ENCODE results near the gene INAFM1.

GRCh38 chr19:47266401-47266941 is 8.2 kb upstream of the INAFM1 start:
- TF ChIP-seq TAF1 (conservative IDR thresholded peaks at IDR 0.05) (no peak), CTCF (IDR thresholded peaks at IDR 0.05; ENCODE audit: low read depth, low read length, missing input control) (no peak), REST (IDR thresholded peaks at IDR 0.05) (no peak), YY1 (IDR thresholded peaks at IDR 0.05) (no peak), NR2F2 (IDR thresholded peaks at IDR 0.05) (no peak), ATF3 (IDR thresholded peaks at IDR 0.05) (no peak), GABPA (IDR thresholded peaks at IDR 0.05 in 1 of 2, conservative IDR thresholded peaks at IDR 0.05 in 1 of 2) (no peak), JUND (IDR thresholded peaks at IDR 0.05) (no peak), SP1 (IDR thresholded peaks at IDR 0.05) (no peak), RAD21 (IDR thresholded peaks at IDR 0.05) (no peak), FOXA1 (IDR thresholded peaks at IDR 0.05) (no peak)

Data from liver (tissue), 3 donors.